Measurements from ENCODE around the gene KDM3A.

GRCh38 chr2:86434290-86434689 is 6.9 kb upstream of the KDM3A start:
- no peak for TF ChIP-seq POLR2AphosphoS5 (IDR thresholded peaks at IDR 0.05)
- no peak for TF ChIP-seq CTCF (IDR thresholded peaks at IDR 0.05; ENCODE audit: poor library complexity, severe bottlenecking)
- no peak for TF ChIP-seq REST (IDR thresholded peaks at IDR 0.05; ENCODE audit: borderline replicate concordance)
- TF ChIP-seq SMC3 (conservative IDR thresholded peaks at IDR 0.05; ENCODE audit: poor library complexity) = no peak
- TF ChIP-seq EZH2 (IDR thresholded peaks at IDR 0.05; ENCODE audit: borderline replicate concordance, insufficient read depth, low read length, poor library complexity, severe bottlenecking) = no peak
